Measurements from ENCODE around the gene CERT1. TPM values are rescaled to one million over a fixed set of nuclear protein-coding genes. Genes with fewer than 3 reads are reported as not detected.
"Not testable (repeated sequence)": the region's sequence is repeated elsewhere in the genome, so short reads cannot be mapped to it uniquely, and the experiment has no call there.

Gene CERT1
- total and polyA plus RNA-seq, 2 donors (not counting 1 experiment from before 2014, with no cell fraction given): 18.0 to 36.0 TPM

- DNase-seq (ENCODE audit: low read depth in 2 of 2): peak; percentile 99 to 100
- H3K9ac ChIP-seq (ENCODE audit: insufficient read depth, low read length): peak within 1 kb of the TSS; percentile 92
- no peaks in the 10 kb centered on the region for H3K4me1 ChIP-seq (ENCODE audit: control insufficient read depth, extremely low read depth, insufficient read depth, low read length)
- H3K79me2 ChIP-seq (ENCODE audit: control insufficient read depth, insufficient read depth, low read length): peaks cover 44% of the 10 kb centered on the region
- H3K4me2 ChIP-seq (ENCODE audit: extremely low read depth, insufficient read depth, low read length): peak within 1 kb of the TSS; percentile 83
- peak within 1 kb of the TSS; percentile 91 to 94 (median 92) for H3K4me3 ChIP-seq (replicated peaks in 1 of 4; ENCODE audit: control extremely low read depth in 1 of 4, insufficient read depth in 1 of 4, low read depth in 3 of 4, low read length in 4 of 4)
- H3K36me3 ChIP-seq (ENCODE audit: control insufficient read depth, insufficient read depth, low read length): no peaks in the 10 kb centered on the region
- no peaks in the 10 kb centered on the region for H3K27me3 ChIP-seq (ENCODE audit: control insufficient read depth, insufficient read depth, low read length)
- no peak for TF ChIP-seq EZH2 (IDR thresholded peaks at IDR 0.05; ENCODE audit: low read length, missing control alignments)
- TF ChIP-seq CTCF (conservative IDR thresholded peaks at IDR 0.05 in 1 of 2, IDR thresholded peaks at IDR 0.05 in 1 of 2; ENCODE audit: low read depth in 1 of 2, low read length in 2 of 2): peak in 1 of 2 donors; percentile 27
- H4K20me1 ChIP-seq (ENCODE audit: control insufficient read depth, extremely low read depth, insufficient read depth, low read length): peaks cover 7% of the 10 kb centered on the region
- H2AFZ ChIP-seq (ENCODE audit: low read length): peak within 1 kb of the TSS; percentile 95
- H3K9me3 ChIP-seq (ENCODE audit: control insufficient read depth, insufficient read depth, low read depth, low read length): no peaks in the 10 kb centered on the region
- H3K27ac ChIP-seq (ENCODE audit: insufficient read depth, low read length): peak within 1 kb of the TSS; percentile 92
These were observed 174.7 kb downstream of the CERT1 start, which contains the start of gene HMGCR for GRCh38 chr5:75336615-75337336. TSS of gene HMGCR (plus strand) at chr5:75337220. CDS start at chr5:75342606, 5,386 bp downstream.

GRCh38 chr5:75335952-75336614 lies 175.3 kb downstream of the CERT1 start:
- H3K36me3 ChIP-seq (ENCODE audit: control insufficient read depth, insufficient read depth, low read length): no peaks in the 10 kb centered on the region
- TF ChIP-seq EZH2 (IDR thresholded peaks at IDR 0.05; ENCODE audit: low read length, missing control alignments): no peak
- peak; percentile 32 to 62 for TF ChIP-seq CTCF (conservative IDR thresholded peaks at IDR 0.05 in 1 of 2, IDR thresholded peaks at IDR 0.05 in 1 of 2; ENCODE audit: low read depth in 1 of 2, low read length in 2 of 2)
- peak overlapping the region; percentile 48 to 92 (median 75) for H3K4me3 ChIP-seq (replicated peaks in 1 of 4; ENCODE audit: control extremely low read depth in 1 of 4, insufficient read depth in 1 of 4, low read depth in 3 of 4, low read length in 4 of 4)
- H3K79me2 ChIP-seq (ENCODE audit: control insufficient read depth, insufficient read depth, low read length): peaks cover 37% of the 10 kb centered on the region
- H3K4me1 ChIP-seq (ENCODE audit: control insufficient read depth, extremely low read depth, insufficient read depth, low read length): no peaks in the 10 kb centered on the region
- H3K27ac ChIP-seq (ENCODE audit: insufficient read depth, low read length): peak overlapping the region; percentile 85
- H3K9me3 ChIP-seq (ENCODE audit: control insufficient read depth, insufficient read depth, low read depth, low read length): no peaks in the 10 kb centered on the region
- H3K9ac ChIP-seq (ENCODE audit: insufficient read depth, low read length): peak overlapping the region; percentile 66
- H3K27me3 ChIP-seq (ENCODE audit: control insufficient read depth, insufficient read depth, low read length): no peaks in the 10 kb centered on the region
- peak overlapping the region; percentile 95 for H2AFZ ChIP-seq (ENCODE audit: low read length)
- peak; percentile 87 to 89 for DNase-seq (ENCODE audit: low read depth in 2 of 2)
- H3K4me2 ChIP-seq (ENCODE audit: extremely low read depth, insufficient read depth, low read length): peak overlapping the region; percentile 55
- peaks cover 7% of the 10 kb centered on the region for H4K20me1 ChIP-seq (ENCODE audit: control insufficient read depth, extremely low read depth, insufficient read depth, low read length)

- H3K4me1 ChIP-seq (ENCODE audit: control insufficient read depth, extremely low read depth, insufficient read depth, low read length): no peaks in the 10 kb centered on the region
These were observed 175.9 kb downstream of the CERT1 start for GRCh38 chr5:75335486-75335885.

DNA sequence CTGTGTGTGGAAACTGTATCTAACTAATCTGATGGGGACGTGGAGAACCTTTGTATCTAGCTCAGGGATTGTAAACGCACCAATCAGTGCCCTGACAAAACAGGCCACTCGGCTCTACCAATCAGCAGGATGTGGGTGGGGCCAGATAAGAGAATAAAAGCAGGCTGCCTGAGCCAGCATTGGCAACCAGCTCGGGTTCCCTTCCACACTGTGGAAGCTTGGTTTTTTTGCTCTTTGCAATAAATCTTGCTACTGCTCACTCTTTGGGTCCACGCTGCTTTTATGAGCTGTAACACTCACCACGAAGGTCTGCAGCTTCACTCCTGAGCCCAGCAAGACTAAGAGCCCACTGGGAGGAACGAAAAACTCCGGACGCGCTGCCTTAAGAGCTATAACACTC lies 177.0 kb downstream of the CERT1 start:
- H3K4me3 ChIP-seq (replicated peaks in 1 of 4; ENCODE audit: control extremely low read depth in 1 of 4, insufficient read depth in 1 of 4, low read depth in 3 of 4, low read length in 4 of 4); H3K4me2 ChIP-seq (ENCODE audit: extremely low read depth, insufficient read depth, low read length); H3K27me3 ChIP-seq (ENCODE audit: control insufficient read depth, insufficient read depth, low read length); H3K9ac ChIP-seq (ENCODE audit: insufficient read depth, low read length); H3K4me1 ChIP-seq (ENCODE audit: control insufficient read depth, extremely low read depth, insufficient read depth, low read length); H4K20me1 ChIP-seq (ENCODE audit: control insufficient read depth, extremely low read depth, insufficient read depth, low read length); H3K36me3 ChIP-seq (ENCODE audit: control insufficient read depth, insufficient read depth, low read length); H3K9me3 ChIP-seq (ENCODE audit: control insufficient read depth, insufficient read depth, low read depth, low read length); H3K27ac ChIP-seq (ENCODE audit: insufficient read depth, low read length); DNase-seq (ENCODE audit: low read depth in 2 of 2); H2AFZ ChIP-seq (ENCODE audit: low read length): not testable (repeated sequence)
- H3K79me2 ChIP-seq (ENCODE audit: control insufficient read depth, insufficient read depth, low read length): peaks cover 20% of the 10 kb centered on the region

More at GRCh38 chr5:75335486-75335885, 175.9 kb downstream of the CERT1 start:
- no peak for TF ChIP-seq EZH2 (IDR thresholded peaks at IDR 0.05; ENCODE audit: low read length, missing control alignments)
- no peak for TF ChIP-seq CTCF (conservative IDR thresholded peaks at IDR 0.05 in 1 of 2, IDR thresholded peaks at IDR 0.05 in 1 of 2; ENCODE audit: low read depth in 1 of 2, low read length in 2 of 2)
- Histone ChIP-seq H3K4me2 (ENCODE audit: extremely low read depth, insufficient read depth, low read length) (no peak overlapping the region), H3K79me2 (ENCODE audit: control insufficient read depth, insufficient read depth, low read length) (peaks cover 31% of the 10 kb centered on the region), H3K9me3 (ENCODE audit: control insufficient read depth, insufficient read depth, low read depth, low read length) (no peaks in the 10 kb centered on the region), H3K36me3 (ENCODE audit: control insufficient read depth, insufficient read depth, low read length) (no peaks in the 10 kb centered on the region), H4K20me1 (ENCODE audit: control insufficient read depth, extremely low read depth, insufficient read depth, low read length) (peaks cover 3% of the 10 kb centered on the region), H3K9ac (ENCODE audit: insufficient read depth, low read length) (no peak overlapping the region), H2AFZ (ENCODE audit: low read length) (no peak overlapping the region), H3K27ac (ENCODE audit: insufficient read depth, low read length) (no peak overlapping the region), H3K4me3 (replicated peaks in 1 of 4; ENCODE audit: control extremely low read depth in 1 of 4, insufficient read depth in 1 of 4, low read depth in 3 of 4, low read length in 4 of 4) (no peak overlapping the region), H3K27me3 (ENCODE audit: control insufficient read depth, insufficient read depth, low read length) (no peaks in the 10 kb centered on the region)
- no peak for DNase-seq (ENCODE audit: low read depth in 2 of 2)

All from fibroblast of lung (primary cell).